Activated T-helper 2 cell treated with anti-CD3 and anti-CD28 coated beads, Interferon-gamma antibody, Interleukin-2, Interleukin-4, amounts not matched to agents 10 μg/mL and 5 μg/mL and 100 μg/mL, durations not matched to agents 14 hours and 24 hours and 36 hours (primary cell): ENCODE data around the gene GOLGA6C. TPM values are rescaled to one million over a fixed set of nuclear protein-coding genes. Genes with fewer than 3 reads are reported as not detected.
"Not testable (repeated sequence)": the region's sequence is repeated elsewhere in the genome, so short reads cannot be mapped to it uniquely, and the experiment has no call there.

Experiments used
- DNase-seq: peaks from one replicate; pipeline ENCODE4 v3.0.0; 2021; ENCODE audit warnings: low spot score
- H3K27ac Mint-ChIP-seq: one replicate; pipeline ENCODE4 v1.8.0; 2021; ENCODE audit warnings: mixed read lengths
- H3K27me3 Mint-ChIP-seq: one replicate; pipeline ENCODE4 v1.8.0; 2021; ENCODE audit warnings: low read depth, mixed read lengths
- H3K36me3 Mint-ChIP-seq: one replicate; pipeline ENCODE4 v1.8.0; 2021; ENCODE audit warnings: low read depth, mixed read lengths
- H3K4me1 Mint-ChIP-seq: one replicate; pipeline ENCODE4 v1.8.0; 2021; ENCODE audit warnings: low read depth, mixed read lengths
- H3K4me3 Mint-ChIP-seq: one replicate; pipeline ENCODE4 v1.8.0; 2021; ENCODE audit warnings: low read depth, mild to moderate bottlenecking, moderate library complexity, mixed read lengths
- H3K9me3 Mint-ChIP-seq: one replicate; pipeline ENCODE4 v1.8.0; 2021; ENCODE audit warnings: mixed read lengths
- intact Hi-C: fragments of 100-400 bp; cut with micrococcal nuclease; formaldehyde crosslinking; loops from one replicate; pipeline ENCODE4 v1.15.1; 2023
- total RNA-seq: library from RNA; stranded (reverse); gene quantifications from 2 replicates; pipeline ENCODE4 v1.2.3, GENCODE V29; 2022

The GOLGA6C gene
- total RNA-seq, 1 donor from 2014 or later, result not detected

- intact Hi-C loops, H3K36me3 Mint-ChIP-seq, H3K4me3 Mint-ChIP-seq, DNase-seq, H3K27ac Mint-ChIP-seq, H3K9me3 Mint-ChIP-seq, H3K4me1 Mint-ChIP-seq: not testable (repeated sequence)
- peaks cover 21% of the 10 kb centered on the region for H3K27me3 Mint-ChIP-seq
These were observed 6.8 kb upstream of the GOLGA6C start for GRCh38 chr15:75251343-75251742.

DNA sequence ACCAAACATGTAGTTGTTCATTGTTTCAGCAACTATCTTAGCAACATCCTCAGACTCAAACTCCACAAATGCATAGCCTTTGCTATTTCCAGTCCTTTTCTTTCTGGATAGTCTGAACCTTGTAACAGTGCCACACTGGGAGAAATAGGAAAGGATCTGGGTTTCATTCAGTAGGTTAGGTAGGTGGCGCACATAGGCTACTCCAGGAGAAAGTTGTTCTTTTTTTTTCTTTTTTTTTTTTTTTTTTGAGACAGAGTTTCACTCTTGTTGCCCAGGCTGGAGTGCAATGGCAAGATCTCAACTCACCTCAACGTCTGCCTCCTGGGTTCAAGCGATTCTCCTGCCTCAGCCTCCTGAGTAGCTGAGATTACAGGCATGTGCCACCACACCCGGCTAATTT is 5.8 kb upstream of the GOLGA6C start:
- not testable (repeated sequence) for H3K27ac Mint-ChIP-seq

DNA sequence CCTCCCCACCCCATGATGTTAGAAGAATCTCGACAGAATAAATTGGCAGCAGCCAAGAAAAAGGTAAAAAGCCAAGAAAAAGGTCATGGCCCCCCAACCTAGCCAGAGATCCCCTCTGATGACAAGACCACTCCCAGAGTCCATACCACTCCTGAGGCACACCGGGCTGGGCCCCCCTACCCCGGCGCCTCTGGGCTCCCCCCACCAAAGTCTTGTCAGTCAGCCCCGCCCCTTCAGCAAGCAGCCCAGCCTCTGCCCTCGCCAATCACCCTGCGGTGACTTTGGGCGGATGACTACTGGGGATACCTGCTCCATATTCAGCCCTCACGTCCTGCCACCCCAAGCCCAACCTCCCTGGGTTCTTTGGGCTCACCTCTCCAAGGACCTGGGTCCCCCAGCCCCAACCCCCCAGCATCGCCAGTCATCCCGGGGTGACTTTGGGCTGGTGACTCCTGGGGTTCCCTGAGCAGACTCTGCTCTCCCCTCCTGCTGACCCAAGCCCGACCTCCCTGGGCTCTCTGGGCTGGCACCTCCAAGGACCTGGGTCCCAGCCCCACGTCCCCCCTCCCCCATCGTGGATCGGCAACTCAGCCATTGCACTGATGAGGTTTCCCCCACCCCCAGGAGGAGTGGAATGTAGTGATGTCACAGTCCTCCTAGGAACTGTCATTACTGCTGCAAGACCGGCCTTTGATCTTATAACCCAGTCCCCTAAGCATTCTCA is 648 bp downstream of the GOLGA6C start:
- H3K4me3 Mint-ChIP-seq, DNase-seq, H3K9me3 Mint-ChIP-seq, H3K4me1 Mint-ChIP-seq, H3K27ac Mint-ChIP-seq, H3K36me3 Mint-ChIP-seq, H3K27me3 Mint-ChIP-seq, intact Hi-C loops: not testable (repeated sequence)

More for the DNA sequence above, 5.8 kb upstream of the GOLGA6C start:
- H3K9me3 Mint-ChIP-seq, intact Hi-C loops, H3K36me3 Mint-ChIP-seq, DNase-seq, H3K4me1 Mint-ChIP-seq, H3K4me3 Mint-ChIP-seq: not testable (repeated sequence)
- H3K27me3 Mint-ChIP-seq, result peaks cover 21% of the 10 kb centered on the region

GRCh38 chr15:75259873-75260272 is 1.7 kb downstream of the GOLGA6C start:
- H3K27ac Mint-ChIP-seq, intact Hi-C loops, H3K4me3 Mint-ChIP-seq: not testable (repeated sequence)

GRCh38 chr15:75273751-75274359 is 15.7 kb downstream of the GOLGA6C start:
- H3K27me3 Mint-ChIP-seq, DNase-seq, intact Hi-C loops: not testable (repeated sequence)

More at GRCh38 chr15:75259873-75260272, 1.7 kb downstream of the GOLGA6C start:
- H3K36me3 Mint-ChIP-seq, H3K9me3 Mint-ChIP-seq, H3K4me1 Mint-ChIP-seq, DNase-seq, H3K27me3 Mint-ChIP-seq: not testable (repeated sequence)

DNA sequence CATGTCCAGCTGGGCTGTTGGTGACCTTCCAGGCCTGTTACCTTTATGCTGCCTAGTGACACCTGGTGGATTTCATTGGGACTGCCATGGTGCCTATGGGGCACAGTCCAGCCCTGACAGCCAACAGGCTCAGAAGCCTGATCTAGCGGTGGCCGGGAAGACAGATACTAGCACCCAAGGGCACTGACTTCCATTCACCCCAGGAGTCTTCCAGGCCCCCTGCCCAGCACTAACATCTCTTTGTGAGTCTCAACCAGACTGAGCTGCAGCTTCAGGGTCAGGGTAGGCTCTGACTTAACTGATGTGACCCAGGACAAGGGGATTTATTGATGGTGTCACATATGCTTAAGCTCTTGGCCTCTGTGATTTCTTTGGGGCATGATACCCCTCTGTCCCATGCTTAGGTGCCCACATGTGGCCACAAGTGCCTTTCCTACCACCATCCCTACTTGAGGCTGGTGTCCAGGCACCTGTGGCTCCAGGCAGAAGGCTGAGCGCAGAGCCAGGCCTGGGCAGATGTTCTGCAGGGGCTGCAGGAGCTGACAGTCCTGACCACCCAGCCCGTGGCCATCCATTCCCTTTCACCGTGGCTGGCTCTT is 16.5 kb downstream of the GOLGA6C start:
- H3K36me3 Mint-ChIP-seq, H3K27ac Mint-ChIP-seq, H3K4me1 Mint-ChIP-seq, H3K4me3 Mint-ChIP-seq, intact Hi-C loops, H3K27me3 Mint-ChIP-seq, H3K9me3 Mint-ChIP-seq: not testable (repeated sequence)
- DNase-seq, result peak; percentile 76

More at GRCh38 chr15:75273751-75274359, 15.7 kb downstream of the GOLGA6C start:
- H3K9me3 Mint-ChIP-seq, H3K27ac Mint-ChIP-seq, H3K36me3 Mint-ChIP-seq, H3K4me3 Mint-ChIP-seq, H3K4me1 Mint-ChIP-seq: not testable (repeated sequence)

DNA sequence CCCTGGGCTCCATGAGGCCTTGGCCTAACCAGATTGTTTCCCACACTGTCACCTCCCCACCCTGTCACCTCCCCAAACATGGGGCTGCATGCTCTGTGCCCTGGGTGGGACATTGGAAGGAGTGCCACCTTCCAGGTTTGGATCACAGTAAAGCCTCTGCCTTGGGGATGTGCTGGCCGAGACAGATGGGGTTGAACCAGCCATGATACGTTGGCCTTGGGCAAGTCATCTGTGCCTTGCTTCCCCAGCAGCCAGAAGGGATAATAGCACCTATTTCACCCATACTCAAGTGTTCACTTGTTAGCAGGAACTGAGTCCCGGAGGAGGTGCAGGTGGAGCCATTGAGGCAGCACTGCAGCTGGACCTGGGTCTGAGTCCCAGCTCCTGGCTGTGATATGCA is 17.5 kb downstream of the GOLGA6C start:
- H3K36me3 Mint-ChIP-seq, H3K27me3 Mint-ChIP-seq, H3K27ac Mint-ChIP-seq, DNase-seq, H3K4me1 Mint-ChIP-seq, H3K4me3 Mint-ChIP-seq, intact Hi-C loops, H3K9me3 Mint-ChIP-seq: not testable (repeated sequence)

DNA sequence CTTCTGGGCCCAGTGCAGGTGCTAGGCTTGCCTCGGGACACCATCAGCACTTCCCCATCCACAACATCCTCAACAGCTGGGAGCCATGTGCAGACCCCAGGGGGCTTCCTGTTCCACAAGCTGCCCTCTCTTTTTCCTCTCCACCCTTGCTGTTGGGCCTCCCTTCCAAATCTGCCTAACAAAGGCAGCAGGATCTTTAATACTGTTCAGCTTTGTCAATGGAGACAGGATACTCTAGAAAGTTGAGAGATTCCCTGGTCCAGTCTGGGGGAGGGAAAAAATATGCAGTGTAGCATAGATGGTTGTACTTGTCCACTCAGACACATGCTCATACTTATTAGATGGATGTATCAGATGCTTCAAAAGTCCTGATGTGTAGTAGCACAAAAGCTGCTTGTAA is 20.4 kb downstream of the GOLGA6C start:
- H3K9me3 Mint-ChIP-seq, H3K27me3 Mint-ChIP-seq, intact Hi-C loops: not testable (repeated sequence)

DNA sequence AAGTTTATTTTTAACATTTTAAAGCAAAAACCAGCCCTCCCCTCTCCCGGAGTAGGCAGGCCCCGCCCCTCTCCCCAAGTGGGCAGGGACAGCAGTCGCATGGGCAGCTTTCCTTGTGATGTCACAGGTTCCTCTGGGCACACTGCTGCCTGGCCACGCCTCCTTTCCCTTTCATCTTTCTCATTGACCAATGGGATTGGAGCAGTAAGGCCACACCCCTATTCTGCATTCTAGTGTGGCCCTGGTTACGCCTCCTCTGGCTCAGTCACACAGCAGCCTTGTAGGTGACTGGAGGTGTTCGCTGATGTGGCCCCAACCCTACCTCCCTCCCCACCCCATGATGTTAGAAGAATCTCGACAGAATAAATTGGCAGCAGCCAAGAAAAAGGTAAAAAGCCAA is 24.4 kb downstream of the GOLGA6C start, which contains the start of gene GOLGA6D:
Gene GOLGA6D (plus strand): TSS at position 264 of the 400 bp plus-strand sequence. CDS start 41 bp downstream, at position 305.
- H3K4me3 Mint-ChIP-seq, H3K27ac Mint-ChIP-seq, H3K4me1 Mint-ChIP-seq, intact Hi-C loops, H3K9me3 Mint-ChIP-seq, H3K36me3 Mint-ChIP-seq, DNase-seq, H3K27me3 Mint-ChIP-seq: not testable (repeated sequence)

More for the DNA sequence above, 20.4 kb downstream of the GOLGA6C start:
- H3K27ac Mint-ChIP-seq, H3K4me1 Mint-ChIP-seq, H3K36me3 Mint-ChIP-seq, DNase-seq, H3K4me3 Mint-ChIP-seq: not testable (repeated sequence)

- H3K4me3 Mint-ChIP-seq, H3K9me3 Mint-ChIP-seq, H3K4me1 Mint-ChIP-seq, DNase-seq, H3K27me3 Mint-ChIP-seq, H3K36me3 Mint-ChIP-seq, H3K27ac Mint-ChIP-seq, intact Hi-C loops: not testable (repeated sequence)
These were observed 26.0 kb downstream of the GOLGA6C start for GRCh38 chr15:75284152-75284551.

DNA sequence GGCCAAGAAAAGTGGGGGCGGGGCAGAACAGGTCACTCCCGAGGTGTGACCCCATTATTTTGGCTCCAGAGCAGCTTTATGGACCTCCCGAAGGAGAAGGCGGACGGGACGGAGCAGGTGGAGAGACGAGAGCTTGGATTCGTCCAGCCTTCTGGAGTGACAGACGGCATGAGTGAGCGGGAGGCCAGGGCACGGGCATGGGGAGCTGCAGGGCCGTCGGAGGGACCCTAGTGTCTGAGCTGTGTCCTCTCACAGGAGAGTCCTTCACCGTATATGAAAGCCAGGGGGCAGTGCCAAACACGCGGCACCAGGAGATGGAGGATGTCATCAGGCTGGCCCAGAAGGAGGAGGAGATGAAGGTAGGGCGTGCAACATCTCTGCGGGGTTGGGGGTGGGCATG is 35.5 kb downstream of the GOLGA6C start:
- H3K4me1 Mint-ChIP-seq, H3K4me3 Mint-ChIP-seq, H3K27me3 Mint-ChIP-seq, H3K27ac Mint-ChIP-seq, intact Hi-C loops, H3K9me3 Mint-ChIP-seq, H3K36me3 Mint-ChIP-seq, DNase-seq: not testable (repeated sequence)

- H3K27me3 Mint-ChIP-seq, result peaks cover 10% of the 10 kb centered on the region
- H3K4me1 Mint-ChIP-seq, DNase-seq, intact Hi-C loops, H3K36me3 Mint-ChIP-seq, H3K27ac Mint-ChIP-seq, H3K4me3 Mint-ChIP-seq, H3K9me3 Mint-ChIP-seq: not testable (repeated sequence)
These were observed 40.6 kb downstream of the GOLGA6C start for GRCh38 chr15:75298541-75299310.

- H3K9me3 Mint-ChIP-seq, intact Hi-C loops, H3K4me1 Mint-ChIP-seq, H3K4me3 Mint-ChIP-seq, H3K27ac Mint-ChIP-seq, H3K36me3 Mint-ChIP-seq: not testable (repeated sequence)
- H3K27me3 Mint-ChIP-seq, result peaks cover 16% of the 10 kb centered on the region
- peak; percentile 49 for DNase-seq
These were observed 41.2 kb downstream of the GOLGA6C start for GRCh38 chr15:75299311-75299688.
